HEK293T (cell line): ENCODE data around the gene CLASP1.

Experiments used
- ARNT ChIP-seq: fragments of 450-650 bp; IDR thresholded peaks from 2 replicates; pipeline ENCODE4 v1.6.1; 2017; ENCODE audit warnings: mild to moderate bottlenecking
- BHLHE40 ChIP-seq: fragments of 450-650 bp; IDR thresholded peaks from 2 replicates; pipeline ENCODE4 v1.6.1; 2016; ENCODE audit warnings: mild to moderate bottlenecking, moderate library complexity, borderline replicate concordance
- CTBP1 ChIP-seq: fragments of 450-650 bp; IDR thresholded peaks from 2 replicates; pipeline ENCODE4 v1.6.1; 2016; ENCODE audit warnings: borderline replicate concordance
- ELF4 ChIP-seq: fragments of 450-650 bp; IDR thresholded peaks from 2 replicates; pipeline ENCODE4 v1.6.1; 2017; ENCODE audit warnings: antibody characterized with exemption
- FOXA1 ChIP-seq: fragments of 450-650 bp; IDR thresholded peaks from 2 replicates; pipeline ENCODE4 v1.6.1; 2016; ENCODE audit warnings: mild to moderate bottlenecking
- FOXK2 ChIP-seq: fragments of 450-650 bp; IDR thresholded peaks from 2 replicates; pipeline ENCODE4 v1.6.1; 2016; ENCODE audit warnings: mild to moderate bottlenecking
- FOXM1 ChIP-seq: fragments of 450-650 bp; IDR thresholded peaks from 2 replicates; pipeline ENCODE4 v1.6.1; 2017; ENCODE audit warnings: mild to moderate bottlenecking, borderline replicate concordance
- L3MBTL2 ChIP-seq: fragments of 450-650 bp; conservative IDR thresholded peaks from 2 replicates; pipeline ENCODE4 v1.6.1; 2016; ENCODE audit warnings: mild to moderate bottlenecking
- LEF1 ChIP-seq: fragments of 450-650 bp; IDR thresholded peaks from 2 replicates; pipeline ENCODE4 v1.6.1; 2017; ENCODE audit warnings: mild to moderate bottlenecking, borderline replicate concordance
- NFRKB ChIP-seq: fragments of 450-650 bp; IDR thresholded peaks from 2 replicates; pipeline ENCODE4 v1.6.1; 2016; ENCODE audit warnings: mild to moderate bottlenecking, moderate library complexity
- PKNOX1 ChIP-seq: fragments of 450-650 bp; IDR thresholded peaks from 2 replicates; pipeline ENCODE4 v1.6.1; 2016
- SP1 ChIP-seq: fragments of 450-650 bp; IDR thresholded peaks from 2 replicates; pipeline ENCODE4 v1.6.1; 2017
- SUZ12 ChIP-seq: fragments of 450-650 bp; IDR thresholded peaks from 2 replicates; pipeline ENCODE4 v1.6.1; 2016; ENCODE audit warnings: mild to moderate bottlenecking
- ZNF384 ChIP-seq: fragments of 450-650 bp; IDR thresholded peaks from 2 replicates; pipeline ENCODE4 v1.6.1; 2016

GRCh38 chr2:121431214-121431613 is 218.0 kb downstream of the CLASP1 start:
- TF ChIP-seq ZNF384 = no peak
- no peak for TF ChIP-seq SP1
- no peak for TF ChIP-seq FOXK2
- no peak for TF ChIP-seq SUZ12
- no peak for TF ChIP-seq ELF4
- TF ChIP-seq PKNOX1 = no peak
- no peak for TF ChIP-seq L3MBTL2
- no peak for TF ChIP-seq NFRKB
- TF ChIP-seq FOXA1 = no peak
- TF ChIP-seq FOXM1 = no peak
- TF ChIP-seq BHLHE40 = no peak
- TF ChIP-seq ARNT = no peak
- TF ChIP-seq LEF1 = no peak
- TF ChIP-seq CTBP1 = no peak
